HG02970 (cell line): ENCODE measurements around the gene RLBP1.

Experiments used
- ATAC-seq: cut with Tn5 transposase; IDR thresholded peaks from one replicate; pipeline ENCODE4 v1.9.1; 2021; ENCODE audit warnings: mild to moderate bottlenecking, moderate library complexity, moderate number of reproducible peaks; ENCODE audit not compliant: unreplicated experiment, low FRiP score

The RLBP1 gene

GRCh38 chr15:89208256-89208655, 13.1 kb downstream of the RLBP1 start:
- ATAC-seq, result no peak

DNA sequence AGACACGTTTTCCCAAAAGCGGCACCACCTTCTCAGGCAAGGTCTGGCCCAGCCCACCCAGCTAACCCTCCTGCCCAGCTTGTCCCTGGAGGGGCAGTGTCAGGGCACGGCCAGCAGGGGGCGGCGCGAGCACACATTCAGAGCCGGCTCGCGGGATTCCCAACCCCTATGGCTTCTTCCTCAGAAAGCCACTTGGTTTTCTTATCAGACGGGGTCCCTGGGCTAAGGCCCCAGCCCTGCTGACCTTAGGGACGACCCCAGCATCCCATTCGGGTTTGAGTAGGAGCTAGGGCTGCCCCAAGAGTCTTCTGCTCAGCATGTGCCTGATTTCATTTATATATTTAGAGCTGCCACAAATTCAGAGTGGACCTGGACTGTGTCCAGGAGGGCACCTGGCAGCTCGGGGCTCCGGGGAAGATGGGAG, 14.5 kb downstream of the RLBP1 start:
- no peak for ATAC-seq

DNA sequence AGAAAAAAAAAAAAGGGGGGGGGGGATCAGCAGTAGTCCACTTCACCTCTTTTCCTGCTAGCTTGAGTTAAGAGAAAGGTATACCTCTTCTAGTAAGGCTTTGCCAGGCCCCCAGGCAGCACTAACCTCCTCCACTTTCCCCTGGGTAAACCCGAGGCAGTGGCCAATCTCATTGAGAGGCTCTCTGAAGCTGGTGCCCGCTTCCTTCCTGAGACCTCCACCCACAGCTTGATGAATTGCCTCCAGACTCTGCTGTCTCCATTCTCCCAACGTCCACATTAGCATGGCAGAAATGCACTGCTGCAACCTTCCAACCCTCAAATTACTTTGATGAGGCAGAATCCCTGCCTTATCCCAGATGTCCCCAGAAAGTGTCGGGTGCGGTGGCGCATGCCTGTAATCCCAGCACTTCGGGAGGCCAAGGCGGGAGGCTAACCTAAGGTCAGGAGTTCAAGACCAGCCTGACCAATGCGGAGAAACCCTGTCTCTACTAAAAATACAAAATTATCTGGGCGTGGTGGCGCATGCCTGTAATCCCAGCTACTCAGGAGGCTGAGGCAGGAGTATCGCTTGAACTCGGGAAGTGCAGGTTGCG, 15.3 kb downstream of the RLBP1 start:
- no peak for ATAC-seq

DNA sequence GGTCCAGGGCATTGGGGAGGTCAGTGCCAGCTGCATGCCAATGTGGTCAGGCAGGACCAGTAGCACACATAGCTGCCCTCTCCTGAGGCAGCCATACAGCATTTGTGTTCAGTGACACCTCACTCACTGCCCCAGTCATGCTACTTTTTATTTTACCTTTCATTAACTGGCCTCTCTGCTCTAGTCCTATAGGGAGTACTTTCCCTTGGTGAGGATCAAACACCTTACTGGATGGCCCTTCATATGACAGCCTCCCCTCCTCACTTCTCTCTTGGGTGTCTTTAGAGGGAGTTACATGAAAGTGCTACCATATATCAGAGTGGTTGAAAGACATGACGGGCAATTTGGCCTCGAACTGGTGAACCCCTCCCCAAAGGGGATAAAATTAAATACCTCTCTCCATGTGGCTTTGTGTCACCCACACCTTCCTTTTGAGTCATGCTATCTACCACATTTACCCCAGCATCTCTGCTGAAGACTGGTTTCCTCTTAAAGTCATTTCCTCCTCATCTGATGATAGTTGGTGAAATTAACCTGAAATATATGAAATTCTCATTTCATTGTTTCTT, 17.6 kb downstream of the RLBP1 start:
- no peak for ATAC-seq

DNA sequence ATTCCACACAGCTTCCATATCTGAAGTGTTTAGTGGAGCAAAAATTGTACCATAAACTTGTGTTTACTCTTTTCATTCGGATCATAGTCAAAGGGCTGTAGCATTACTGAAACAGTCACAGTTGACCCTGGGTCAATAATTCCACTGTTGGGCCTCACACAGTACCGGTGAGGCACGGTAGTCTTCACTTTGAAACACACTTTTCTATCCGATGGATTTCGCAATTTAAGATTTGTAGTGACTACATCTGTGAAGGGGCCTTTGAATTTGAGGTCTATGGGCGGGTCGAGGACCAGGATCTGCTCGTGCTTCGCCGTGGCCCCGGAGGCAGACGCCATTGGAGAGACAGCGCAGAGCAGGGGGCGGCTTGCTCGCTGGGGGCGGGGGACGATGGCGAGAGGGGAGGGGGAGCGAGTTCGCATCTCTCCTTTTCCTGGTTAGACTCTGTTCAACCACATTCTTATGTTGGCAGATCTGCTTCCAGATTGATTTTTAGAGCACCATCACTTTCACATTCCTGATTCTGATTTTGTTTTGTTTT, 19.8 kb downstream of the RLBP1 start:
- ATAC-seq, result no peak

GRCh38 chr15:89200182-89200581, 21.2 kb downstream of the RLBP1 start:
- no peak for ATAC-seq

DNA sequence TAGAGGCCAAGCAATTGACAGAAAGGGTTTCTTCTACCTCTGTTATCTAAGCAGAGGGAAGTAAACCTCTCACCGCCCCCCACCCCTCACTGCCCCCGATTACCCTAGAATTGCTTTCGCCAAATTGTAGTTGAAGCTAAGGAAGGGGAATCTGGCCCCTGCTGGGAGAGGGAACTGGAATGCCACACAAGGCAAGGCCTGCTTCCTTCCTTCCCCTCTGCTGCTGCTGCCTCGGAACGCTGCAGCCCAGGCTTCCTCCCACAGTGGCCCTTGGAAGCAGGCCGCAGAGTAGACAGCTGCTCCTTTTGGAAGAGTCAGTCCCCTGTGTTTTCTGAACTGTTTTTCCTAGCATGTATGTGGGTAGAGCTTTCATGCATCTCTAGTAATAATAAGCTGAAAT, 21.6 kb downstream of the RLBP1 start:
- ATAC-seq, result no peak

DNA sequence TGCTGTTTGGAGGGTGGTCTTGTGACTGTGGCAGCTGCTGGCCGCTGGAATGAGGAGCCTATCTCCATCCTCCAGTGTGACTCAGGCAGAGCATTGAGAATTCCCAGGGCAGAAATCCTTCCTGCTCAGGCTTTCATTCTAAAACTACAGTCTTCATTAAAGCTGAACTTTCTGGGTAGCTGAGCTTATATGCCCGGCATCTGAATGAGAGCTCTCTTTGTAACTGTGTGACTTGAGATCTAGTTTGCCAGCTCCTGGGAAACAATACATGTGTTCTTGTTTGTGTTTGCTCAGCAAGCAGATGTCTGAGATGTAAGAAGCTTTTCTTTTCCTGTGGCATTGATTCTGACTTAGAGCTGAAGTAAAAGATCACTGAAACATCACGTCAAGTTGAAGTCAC, 22.4 kb downstream of the RLBP1 start:
- ATAC-seq, result no peak

GRCh38 chr15:89198196-89198595, 23.2 kb downstream of the RLBP1 start:
- ATAC-seq, result no peak

GRCh38 chr15:89197503-89197971, 23.8 kb downstream of the RLBP1 start:
- no peak for ATAC-seq

GRCh38 chr15:89196994-89197393, 24.4 kb downstream of the RLBP1 start:
- ATAC-seq, result no peak

DNA sequence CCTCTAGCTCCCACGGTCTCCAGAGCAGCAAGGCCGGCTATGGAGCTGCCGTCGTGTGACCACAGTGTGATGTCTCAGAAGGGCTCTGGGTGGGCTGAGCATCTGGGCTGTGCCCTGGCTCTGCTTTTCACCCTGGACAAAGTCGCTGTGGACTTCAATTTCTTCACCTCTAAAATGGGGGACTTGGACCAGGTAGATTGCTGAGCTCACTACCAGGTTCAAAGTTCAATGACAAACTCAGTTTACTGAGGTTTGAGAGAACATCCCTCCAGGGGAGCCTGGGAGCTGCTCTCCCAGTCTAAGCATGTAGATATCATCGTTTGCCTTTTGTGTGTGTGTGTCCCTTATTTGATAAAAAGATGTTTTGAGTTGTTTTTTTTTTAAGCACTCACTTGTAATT, 25.1 kb downstream of the RLBP1 start:
- no peak for ATAC-seq

DNA sequence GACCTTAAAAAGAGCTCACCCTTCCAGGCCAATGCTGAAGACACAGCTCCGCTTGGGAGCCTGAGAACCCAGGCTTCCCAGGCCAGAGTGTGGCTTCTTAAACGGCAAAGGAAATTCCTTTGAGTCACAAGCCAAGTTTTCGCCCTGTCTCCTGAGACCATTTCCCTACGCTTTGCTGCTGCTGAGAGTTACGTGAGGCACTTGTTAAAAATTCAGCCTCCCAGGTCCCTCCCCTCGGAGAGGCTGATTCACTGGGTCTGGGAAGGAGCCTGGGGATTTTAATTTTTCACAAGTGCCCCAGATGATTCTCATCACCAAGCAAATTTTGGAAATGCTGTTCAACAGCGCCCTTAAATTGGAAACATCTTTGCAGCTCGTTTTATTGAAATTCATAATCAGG, 25.5 kb downstream of the RLBP1 start:
- ATAC-seq, result no peak

- ATAC-seq, result no peak
Observed at GRCh38 chr15:89194608-89195007, 26.8 kb downstream of the RLBP1 start.

DNA sequence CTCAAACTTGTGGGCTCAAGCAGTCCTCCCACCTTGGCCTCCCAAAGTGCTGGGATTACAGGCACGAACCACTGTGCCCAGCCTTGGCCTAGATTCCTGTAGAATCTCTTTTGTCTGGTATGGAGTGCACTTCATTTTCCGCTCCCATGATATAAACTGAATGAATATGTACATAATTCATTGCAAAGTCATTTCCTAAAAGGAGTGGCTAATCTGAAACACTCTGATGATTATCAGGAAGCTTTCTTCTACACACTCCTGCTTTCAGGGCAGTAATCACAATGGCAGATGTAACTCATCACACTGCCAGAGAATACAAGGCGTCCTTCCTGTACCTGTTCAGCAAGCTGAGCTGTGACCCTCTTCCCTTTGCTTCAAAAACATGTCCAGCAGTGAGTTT, 28.6 kb downstream of the RLBP1 start:
- ATAC-seq, result no peak

GRCh38 chr15:89192136-89192535, 29.2 kb downstream of the RLBP1 start:
- ATAC-seq, result no peak

GRCh38 chr15:89187986-89188514, 33.3 kb downstream of the RLBP1 start:
- ATAC-seq, result no peak

GRCh38 chr15:89187301-89187985, 33.9 kb downstream of the RLBP1 start:
- ATAC-seq, result no peak

- no peak for ATAC-seq
Observed at GRCh38 chr15:89186803-89187202, 34.6 kb downstream of the RLBP1 start.

- no peak for ATAC-seq
Observed at GRCh38 chr15:89184886-89185526, 36.4 kb downstream of the RLBP1 start.

DNA sequence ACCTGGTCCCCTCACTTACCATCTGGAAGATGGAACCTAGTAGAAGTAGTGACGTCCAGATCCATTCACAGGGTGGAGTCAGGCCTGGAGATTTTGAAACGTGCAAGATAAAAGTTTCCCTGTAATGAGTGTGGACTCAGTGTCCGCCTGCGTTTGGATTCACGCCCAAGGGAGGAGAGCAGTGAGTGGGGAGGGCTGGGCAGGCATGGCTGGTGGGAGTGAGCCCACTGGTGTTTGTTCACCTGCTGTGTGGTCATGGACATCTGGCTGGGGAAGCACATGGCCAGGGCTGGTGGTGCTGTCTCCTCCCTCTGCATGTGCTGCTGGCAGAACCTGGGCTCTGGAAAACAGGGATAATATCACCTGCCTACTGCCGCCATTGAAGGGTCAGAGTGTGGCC, 37.0 kb downstream of the RLBP1 start:
- ATAC-seq, result no peak
